HG02840 (cell line): ENCODE measurements around the gene DUOXA1.
"Not testable (repeated sequence)": the region's sequence is repeated elsewhere in the genome, so short reads cannot be mapped to it uniquely, and the experiment has no call there.

Experiments used
- ATAC-seq: cut with Tn5 transposase; IDR thresholded peaks from one replicate; pipeline ENCODE4 v1.9.1; 2021; ENCODE audit warnings: mild to moderate bottlenecking, moderate library complexity, moderate number of reproducible peaks; ENCODE audit not compliant: unreplicated experiment, low FRiP score

Gene DUOXA1

GRCh38 chr15:45151998-45152828 is 22.5 kb upstream of the DUOXA1 start:
- ATAC-seq: no peak

- ATAC-seq: no peak
These were observed 21.3 kb upstream of the DUOXA1 start for GRCh38 chr15:45150997-45151396.

- no peak for ATAC-seq
These were observed 20.8 kb upstream of the DUOXA1 start for GRCh38 chr15:45150481-45150880.

GRCh38 chr15:45149060-45149459 is 19.4 kb upstream of the DUOXA1 start:
- ATAC-seq: no peak

GRCh38 chr15:45148076-45149059 is 18.7 kb upstream of the DUOXA1 start:
- no peak for ATAC-seq

GRCh38 chr15:45147606-45148005 is 17.9 kb upstream of the DUOXA1 start:
- ATAC-seq: no peak

- no peak for ATAC-seq
These were observed 16.7 kb upstream of the DUOXA1 start for GRCh38 chr15:45146405-45146804.

- ATAC-seq: no peak
These were observed 15.1 kb upstream of the DUOXA1 start for GRCh38 chr15:45144775-45145174.

- ATAC-seq: no peak
These were observed 14.3 kb upstream of the DUOXA1 start for GRCh38 chr15:45143946-45144345.

GRCh38 chr15:45143056-45143455 is 13.4 kb upstream of the DUOXA1 start:
- ATAC-seq: no peak

GRCh38 chr15:45141386-45141785 is 11.7 kb upstream of the DUOXA1 start:
- no peak for ATAC-seq

- no peak for ATAC-seq
These were observed 11.0 kb upstream of the DUOXA1 start for GRCh38 chr15:45140557-45141250.

- no peak for ATAC-seq
These were observed 10.1 kb upstream of the DUOXA1 start for GRCh38 chr15:45139770-45140169.

- ATAC-seq: no peak
These were observed 9.4 kb upstream of the DUOXA1 start for GRCh38 chr15:45138814-45139765.

GRCh38 chr15:45137703-45138102 is 8.0 kb upstream of the DUOXA1 start:
- no peak for ATAC-seq

- ATAC-seq: no peak
These were observed 6.7 kb upstream of the DUOXA1 start for GRCh38 chr15:45136378-45136764.

GRCh38 chr15:45135705-45136377 is 6.2 kb upstream of the DUOXA1 start:
- ATAC-seq: not testable (repeated sequence)

- ATAC-seq: no peak
These were observed 5.3 kb upstream of the DUOXA1 start for GRCh38 chr15:45134682-45135604.
